ENCODE results near the gene FAM241B.

FAM241B gene, protein sequence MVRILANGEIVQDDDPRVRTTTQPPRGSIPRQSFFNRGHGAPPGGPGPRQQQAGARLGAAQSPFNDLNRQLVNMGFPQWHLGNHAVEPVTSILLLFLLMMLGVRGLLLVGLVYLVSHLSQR

DNA sequence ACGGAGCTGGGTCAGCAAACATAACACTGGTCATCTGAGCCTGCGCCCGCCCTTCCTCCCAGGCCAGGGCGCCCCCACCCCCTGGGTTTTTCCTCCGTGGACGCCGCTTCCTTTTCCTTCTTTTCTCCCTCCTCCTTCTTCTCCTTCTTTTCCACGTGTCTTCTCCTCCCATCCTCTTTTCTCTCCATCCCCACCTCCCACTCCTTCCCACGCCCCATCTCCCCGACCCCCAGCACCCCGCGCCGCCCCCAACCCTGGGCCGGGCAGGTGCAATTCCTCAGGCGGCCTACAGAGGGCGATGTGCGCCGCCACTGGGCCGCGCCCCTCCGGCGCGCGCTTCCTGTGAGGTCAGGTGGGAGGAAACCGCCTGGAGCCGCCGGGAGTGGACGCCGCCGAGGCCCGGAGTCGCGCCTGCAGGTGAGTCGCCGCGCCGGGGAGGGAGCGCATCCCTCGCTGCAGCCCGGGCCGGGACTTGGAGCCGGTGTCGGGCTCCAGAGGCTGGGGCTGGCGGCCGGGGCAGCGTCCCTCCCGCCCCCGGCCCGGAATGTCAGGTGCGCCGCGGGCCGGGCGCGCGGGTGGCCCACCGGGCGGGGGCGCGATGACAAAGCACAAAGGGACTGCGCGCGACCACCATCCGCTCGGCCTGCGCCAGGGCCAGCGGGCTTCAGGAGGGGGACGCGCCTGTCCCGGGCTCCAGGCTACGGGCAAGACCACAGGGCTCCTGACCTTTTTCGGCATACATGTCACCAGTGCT is at the start of gene FAM241B:
TSS of gene FAM241B (plus strand) at position 351 of the 754 bp plus-strand sequence. CDS start 1,497 bp downstream, outside the sequence.
- FAIRE-seq (no peak), DNase-seq (ENCODE audit: low spot score) (peak; percentile 94)

DNA sequence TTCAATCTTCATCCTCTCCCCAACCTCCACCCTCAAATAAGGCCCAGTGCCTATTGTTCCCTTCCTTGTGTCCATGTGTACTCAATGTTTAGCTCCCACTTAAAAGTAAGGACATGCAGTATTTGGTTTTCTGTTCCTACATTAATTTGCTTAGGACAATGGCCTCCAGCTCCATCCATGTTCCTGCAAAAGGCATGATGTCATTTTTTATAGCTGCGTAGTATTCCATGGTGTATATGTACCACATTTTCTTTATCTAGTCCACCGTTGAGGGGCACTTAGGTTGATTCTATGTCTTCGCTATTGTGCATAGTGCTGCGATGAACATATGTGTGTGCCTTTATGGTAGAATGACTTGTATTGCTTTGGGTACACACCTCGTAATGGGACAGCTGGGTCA is 49.6 kb upstream of the FAM241B start:
- DNase-seq (ENCODE audit: low spot score): no peak
- FAIRE-seq: peak; percentile 27

DNA sequence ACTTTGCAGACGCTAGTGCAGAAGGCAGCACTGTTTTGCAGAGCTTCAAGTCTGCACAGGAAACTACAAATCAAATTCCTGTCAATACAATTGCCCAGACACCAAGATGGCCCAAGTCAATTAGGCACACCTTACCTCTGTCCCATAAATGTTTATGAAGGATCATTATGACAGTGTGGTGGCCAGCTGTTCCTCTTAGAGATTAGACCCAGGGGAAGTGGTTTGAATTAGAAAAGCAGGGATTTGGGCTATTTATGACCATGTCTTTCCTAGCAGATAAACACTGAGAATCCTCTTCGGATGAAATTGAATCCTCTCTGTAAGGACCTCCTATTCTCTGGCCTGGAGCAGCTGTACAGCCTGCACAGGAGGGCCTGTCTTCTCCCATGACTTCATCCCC is 46.9 kb upstream of the FAM241B start:
- no peak for DNase-seq (ENCODE audit: low spot score)
- no peak for FAIRE-seq

DNA sequence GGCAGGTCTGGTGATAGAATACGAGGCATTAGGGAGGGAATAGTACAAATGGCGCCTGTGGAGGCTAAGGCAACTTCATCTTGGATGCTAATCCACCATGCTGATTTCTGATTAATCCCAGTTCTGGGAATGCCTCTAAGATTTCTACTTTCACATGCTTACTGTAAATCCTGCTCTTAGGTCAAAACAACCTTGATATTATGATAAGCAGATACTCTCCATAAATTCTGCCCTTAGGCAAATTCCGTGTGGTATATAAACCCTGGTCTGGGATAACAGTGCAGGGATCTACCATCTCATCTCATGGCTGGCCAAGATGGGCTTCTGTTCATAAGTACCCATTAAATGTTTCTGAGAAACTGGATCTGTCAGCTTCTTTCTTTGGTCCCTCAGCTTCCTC is 45.4 kb upstream of the FAM241B start:
- peak; percentile 42 for FAIRE-seq

DNA sequence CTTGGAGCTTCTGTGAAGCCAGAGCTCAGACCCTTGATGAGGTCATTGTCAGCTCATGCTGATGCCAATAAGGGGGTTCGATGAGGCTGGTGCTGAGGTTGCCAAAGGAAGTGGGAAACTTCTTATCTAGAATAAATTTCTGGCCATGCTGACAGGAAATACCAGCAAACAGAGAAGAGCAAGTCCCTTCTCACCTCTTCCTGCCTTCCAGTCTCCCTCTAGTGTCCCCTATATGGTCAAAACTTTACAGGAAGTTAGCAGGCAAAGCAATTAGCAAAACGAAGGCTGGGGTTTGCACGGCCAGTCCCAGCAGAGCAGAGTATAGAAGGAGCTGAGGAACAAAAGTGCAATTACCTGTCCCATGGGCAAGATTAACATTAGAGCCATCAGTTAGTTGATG is 41.7 kb upstream of the FAM241B start:
- FAIRE-seq (no peak), DNase-seq (ENCODE audit: low spot score) (no peak)

More for the DNA sequence above, 45.4 kb upstream of the FAM241B start:
- DNase-seq (ENCODE audit: low spot score): no peak

DNA sequence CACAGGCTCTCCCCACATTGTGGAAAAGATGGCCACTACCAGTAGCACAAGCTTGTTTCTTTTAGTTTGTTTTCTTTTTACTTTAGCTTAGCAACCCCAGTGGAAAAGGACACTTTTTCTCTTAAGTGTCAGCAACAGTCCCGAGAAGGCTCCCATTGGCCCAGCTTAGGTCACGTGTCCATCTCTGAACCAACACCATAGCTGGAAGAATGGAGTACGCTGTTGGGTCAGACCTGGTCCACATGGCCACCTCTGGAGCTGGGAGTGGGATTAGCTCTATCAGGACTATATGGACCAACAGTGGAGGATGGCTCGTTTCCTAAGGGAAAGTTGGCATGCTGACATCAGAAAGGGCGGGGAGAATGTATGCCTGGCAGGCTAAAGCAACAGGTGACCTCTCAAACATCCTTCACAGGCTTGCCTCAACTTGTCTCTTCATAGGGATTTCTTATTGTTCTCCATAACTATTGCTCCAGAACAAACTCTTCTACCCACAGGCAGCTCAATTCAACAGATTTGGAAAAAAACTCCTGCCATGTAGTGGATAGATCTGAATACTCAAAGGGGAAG is 29.2 kb upstream of the FAM241B start:
- FAIRE-seq (no peak), DNase-seq (ENCODE audit: low spot score) (no peak)

DNA sequence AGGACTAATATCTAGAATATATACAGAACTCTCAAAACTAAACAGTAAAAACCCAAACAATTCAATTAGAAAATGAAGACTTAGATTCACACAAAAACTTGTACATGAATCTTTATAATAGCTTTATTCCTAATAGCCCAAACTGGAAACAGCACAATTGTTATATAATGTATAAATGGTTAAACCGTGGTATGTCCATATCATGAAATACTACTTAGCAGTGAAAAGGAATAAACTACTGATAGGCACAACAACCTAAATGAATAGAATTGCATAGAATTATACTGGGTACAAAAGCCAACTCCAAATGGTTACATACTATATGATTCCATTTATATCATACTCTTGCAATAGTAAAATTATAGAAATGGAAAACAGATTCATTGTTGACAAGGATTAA is 21.0 kb upstream of the FAM241B start:
- DNase-seq (ENCODE audit: low spot score) (no peak), FAIRE-seq (no peak)

DNA sequence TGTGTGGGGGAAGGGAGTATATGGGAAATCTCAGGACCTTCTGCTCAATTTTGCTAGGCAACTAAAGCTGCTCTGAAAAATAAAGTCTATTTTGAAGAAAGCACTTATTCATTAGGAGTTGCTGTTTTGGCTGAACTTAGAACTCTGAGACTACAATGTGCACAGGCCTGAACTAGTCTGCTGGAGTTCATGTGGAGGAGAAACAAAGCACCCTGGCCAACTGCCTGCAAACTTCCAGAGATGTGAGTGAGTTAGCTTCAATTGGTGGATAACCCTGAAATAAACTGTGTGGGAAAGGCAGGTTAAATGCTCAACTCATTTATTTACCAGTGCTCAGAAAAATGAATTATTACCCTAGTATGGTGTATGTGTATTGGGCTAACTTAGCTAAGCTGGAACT is 17.3 kb upstream of the FAM241B start:
- DNase-seq (ENCODE audit: low spot score) (no peak), FAIRE-seq (no peak)

DNA sequence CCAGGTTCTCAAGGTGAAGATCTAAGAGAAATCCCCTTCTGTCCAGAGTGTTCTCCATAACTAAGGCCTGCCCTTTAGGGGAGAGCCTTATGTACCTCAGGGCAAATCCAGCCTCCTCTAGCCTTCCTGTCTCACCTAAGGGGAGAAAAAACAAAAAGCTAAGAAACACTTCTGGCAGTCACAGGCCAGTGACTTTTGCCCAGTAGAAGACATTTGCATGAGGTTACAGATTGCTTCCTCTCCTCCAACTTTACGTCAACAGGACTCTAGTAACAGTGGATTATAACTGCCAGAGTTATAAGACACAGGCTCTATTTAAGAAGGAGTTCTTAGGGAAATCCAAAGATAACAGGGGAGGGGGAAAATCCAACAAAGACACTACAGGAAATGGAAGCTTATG is 15.9 kb upstream of the FAM241B start:
- DNase-seq (ENCODE audit: low spot score) (no peak), FAIRE-seq (no peak)

DNA sequence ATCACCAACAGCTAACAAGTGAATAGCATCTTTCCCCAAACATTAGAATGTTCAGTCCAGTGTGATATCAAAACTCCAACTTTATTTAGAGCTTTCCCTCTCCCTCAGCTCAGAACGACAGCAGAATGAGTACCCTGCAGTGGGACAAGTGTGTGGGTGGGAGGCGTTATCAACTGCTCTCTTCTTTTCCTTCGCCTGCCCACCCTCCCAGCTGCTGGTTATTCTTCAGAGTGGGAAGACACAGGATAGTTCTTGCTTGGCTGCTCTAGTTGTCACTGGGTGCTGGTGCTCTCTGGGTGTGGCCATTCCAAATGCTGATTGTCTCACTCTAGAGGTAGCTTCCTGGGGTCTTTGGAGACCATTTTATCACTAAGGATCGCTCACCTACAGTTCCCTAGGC is 13.7 kb upstream of the FAM241B start:
- no peak for FAIRE-seq
- no peak for DNase-seq (ENCODE audit: low spot score)

DNA sequence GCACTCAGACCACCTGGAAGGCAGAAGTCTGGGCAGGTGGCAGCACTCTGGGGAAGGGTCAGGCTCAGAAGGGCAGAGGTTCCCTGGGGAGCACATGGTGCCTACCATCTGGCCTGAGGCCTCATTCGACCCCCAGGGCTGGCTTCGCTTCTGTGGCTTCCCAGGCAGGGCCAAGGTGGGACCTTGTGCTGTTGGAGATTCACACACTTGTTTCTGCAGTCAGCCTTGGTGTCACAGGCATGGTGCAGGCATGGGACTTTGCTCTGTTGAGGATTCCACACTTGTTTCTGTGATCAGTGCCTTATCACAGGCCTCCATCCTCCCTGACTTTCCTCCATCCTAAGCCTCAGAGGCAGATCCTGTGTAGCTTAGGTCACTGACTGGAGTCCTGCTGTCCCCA is 11.3 kb upstream of the FAM241B start:
- FAIRE-seq (no peak), DNase-seq (ENCODE audit: low spot score) (no peak)

DNA sequence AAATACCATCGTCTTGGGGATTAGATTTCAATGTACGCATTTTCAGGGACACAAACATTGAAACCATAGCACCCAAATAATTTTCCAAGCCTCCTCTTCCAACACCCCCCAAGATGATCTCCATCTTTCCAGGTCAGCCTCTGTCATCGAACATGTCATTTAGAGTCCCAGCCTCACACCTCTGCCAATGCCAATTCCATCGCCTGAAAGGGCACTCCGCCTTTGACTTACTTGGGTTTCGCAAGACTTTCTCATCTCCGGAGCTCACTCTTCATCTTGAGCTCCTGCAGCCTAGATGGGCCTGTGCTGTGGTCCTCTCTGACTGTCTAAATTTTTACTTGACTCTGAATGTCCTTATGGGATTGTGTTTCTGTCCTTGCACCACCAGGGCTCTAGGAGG is 10.4 kb upstream of the FAM241B start:
- FAIRE-seq (no peak), DNase-seq (ENCODE audit: low spot score) (no peak)

DNA sequence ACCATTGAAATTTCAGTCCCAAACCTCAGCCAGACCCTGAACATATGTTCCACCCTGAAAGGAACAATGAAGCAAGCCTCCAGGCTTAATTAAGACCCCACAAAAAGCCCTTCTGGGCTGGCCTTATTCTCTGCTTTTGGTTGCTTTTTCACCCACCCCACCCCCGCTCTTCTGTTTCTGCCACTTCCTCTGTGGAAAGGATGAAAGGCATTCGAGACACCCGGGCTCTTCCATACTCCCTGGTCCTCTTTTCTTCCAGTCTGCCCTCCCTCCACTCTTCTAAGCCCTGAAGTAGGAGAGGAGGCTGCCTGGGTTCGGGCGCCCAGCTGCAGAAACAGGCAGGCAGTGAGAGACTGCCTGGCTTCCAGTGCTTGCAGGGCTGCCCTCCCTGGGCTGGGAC is 9.4 kb upstream of the FAM241B start:
- no peak for FAIRE-seq
- DNase-seq (ENCODE audit: low spot score): no peak

DNA sequence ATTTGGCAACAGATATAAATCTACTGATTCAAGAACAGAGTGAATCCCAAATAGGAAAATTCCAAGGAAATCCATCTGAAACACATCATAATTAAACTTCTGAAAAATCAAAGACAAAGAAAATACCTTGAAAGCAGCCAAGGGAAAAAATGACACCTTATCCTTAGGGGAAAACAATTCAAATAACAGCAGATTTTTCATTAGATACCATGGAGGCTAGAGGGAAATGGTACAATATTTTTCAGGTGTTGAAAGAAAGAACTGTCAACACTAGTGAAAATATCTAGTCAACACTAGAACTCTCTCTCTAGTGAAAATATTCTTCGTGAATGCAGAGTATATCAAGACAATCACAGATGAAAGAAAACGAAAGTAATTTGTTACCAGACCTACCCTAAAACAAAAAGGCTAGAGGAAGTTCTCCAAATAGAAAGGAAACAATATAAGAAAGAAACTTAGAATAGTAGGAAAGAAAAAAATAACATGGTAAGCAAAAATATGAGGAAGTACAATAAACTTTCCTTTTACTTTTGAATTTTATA is 5.7 kb upstream of the FAM241B start:
- FAIRE-seq: no peak

DNA sequence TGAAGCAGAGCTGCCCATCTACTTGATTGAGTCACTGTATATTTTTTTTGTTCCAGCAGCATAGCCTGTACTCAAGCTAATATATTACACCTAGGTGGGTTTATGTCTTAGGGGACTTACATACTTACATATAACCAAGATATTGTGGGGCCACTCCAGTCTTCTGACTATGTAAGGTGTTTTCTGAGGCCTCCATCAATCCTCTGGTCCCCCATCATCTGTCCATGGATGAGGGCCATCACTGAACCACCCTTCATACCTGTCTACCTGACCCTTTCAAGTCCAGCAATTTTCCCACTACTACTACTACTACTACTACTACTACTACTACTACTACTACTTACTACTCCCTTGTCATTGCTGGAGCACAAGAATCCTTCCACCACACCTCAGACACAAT is 3.2 kb upstream of the FAM241B start:
- DNase-seq (ENCODE audit: low spot score) (no peak), FAIRE-seq (no peak)

More for the DNA sequence above, 5.7 kb upstream of the FAM241B start:
- DNase-seq (ENCODE audit: low spot score): no peak

DNA sequence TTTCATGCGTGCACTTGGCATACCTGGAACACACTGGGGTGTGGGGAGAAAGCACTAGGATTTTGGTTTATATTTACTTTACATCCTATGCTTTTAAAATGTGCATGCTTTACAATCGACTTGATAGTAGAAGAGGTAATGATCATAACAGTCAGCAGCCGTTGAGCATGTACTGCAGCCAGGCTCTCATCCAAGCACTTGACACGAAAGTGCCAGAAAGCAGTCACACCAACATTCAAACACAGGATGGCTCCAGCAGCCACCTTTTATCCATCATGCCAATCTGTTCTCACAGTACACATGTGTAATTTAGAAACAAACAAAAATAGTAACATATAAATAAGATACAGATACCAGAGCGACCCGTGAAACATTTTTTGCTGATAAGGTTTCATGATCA is 1.2 kb upstream of the FAM241B start:
- DNase-seq (ENCODE audit: low spot score) (no peak), FAIRE-seq (peak; percentile 17)

DNA sequence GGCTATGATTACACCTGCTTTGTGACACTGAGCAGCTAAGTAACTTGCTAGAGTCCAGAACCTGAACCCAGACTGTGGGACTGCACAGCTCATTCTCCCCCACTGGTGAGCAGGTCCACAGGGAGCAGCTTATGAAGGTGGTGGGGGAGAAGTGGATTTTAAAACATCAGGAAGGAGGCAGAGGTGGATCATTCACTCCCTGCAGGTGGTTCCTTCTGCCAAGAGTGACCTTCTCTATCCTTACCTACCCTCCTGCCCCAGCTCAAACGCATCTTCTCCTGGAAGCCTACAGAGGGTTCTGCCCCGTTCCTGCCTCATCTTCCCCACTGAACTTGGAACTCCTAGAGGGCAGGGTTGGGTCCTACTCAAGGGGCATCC is 539 bp upstream of the FAM241B start:
- no peak for FAIRE-seq

DNA sequence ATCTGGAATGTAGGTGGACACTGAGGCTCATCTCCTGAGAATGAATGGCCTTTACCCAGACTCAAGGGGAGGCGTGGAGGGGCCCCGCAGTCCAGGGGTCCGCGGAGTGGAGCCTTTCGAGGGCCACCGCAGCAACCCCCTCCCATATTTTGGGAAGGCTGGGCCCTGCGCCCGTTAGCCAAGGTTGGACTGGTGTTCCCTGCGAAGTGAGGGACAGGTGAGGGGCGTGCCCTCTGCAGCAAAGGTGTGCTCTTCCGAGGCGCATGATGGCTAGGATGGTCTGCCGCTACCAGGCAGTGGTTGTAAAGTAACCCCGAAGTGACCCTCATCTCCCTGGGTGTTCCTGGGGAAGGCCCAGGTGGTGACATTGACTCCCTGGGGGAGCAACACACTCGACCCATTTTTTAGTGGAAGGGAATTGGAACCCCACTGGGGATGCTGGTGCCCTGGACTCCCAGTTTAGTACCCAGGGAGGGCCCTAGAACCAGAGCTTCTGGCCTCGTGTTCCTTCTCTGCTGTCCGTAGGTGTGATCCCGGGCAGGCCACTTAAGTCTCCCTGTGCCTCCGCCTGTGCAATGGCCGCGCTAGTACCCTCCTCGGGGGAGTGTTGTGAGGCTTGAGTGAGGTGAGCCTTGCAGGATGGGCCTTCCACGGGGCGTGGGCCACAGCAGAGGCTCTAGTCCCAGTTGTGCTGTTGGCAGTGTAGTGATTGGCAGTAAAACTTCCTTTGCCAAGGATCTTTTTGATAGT is 779 bp downstream of the FAM241B start:
- DNase-seq (ENCODE audit: low spot score) (no peak), FAIRE-seq (no peak)

More for the DNA sequence above, 539 bp upstream of the FAM241B start:
- DNase-seq (ENCODE audit: low spot score): no peak

DNA sequence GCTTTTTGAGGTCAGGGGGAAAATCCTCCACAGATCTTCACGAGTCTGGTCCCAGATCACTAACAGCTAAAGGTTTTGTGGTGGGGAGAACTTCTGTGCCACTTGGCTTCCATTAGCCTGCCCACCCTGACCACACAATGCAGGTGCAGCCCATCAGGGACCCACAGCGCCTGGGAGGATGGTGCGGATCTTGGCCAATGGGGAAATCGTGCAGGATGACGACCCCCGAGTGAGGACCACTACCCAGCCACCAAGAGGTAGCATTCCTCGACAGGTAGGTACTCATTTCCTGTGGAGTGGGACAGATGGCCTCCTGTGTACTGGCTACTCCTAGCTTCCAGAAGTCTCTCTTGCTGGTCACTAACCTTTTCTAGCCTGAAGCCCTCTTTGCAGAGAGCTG is 1.5 kb downstream of the FAM241B start:
- DNase-seq (ENCODE audit: low spot score) (no peak), FAIRE-seq (no peak)

DNA sequence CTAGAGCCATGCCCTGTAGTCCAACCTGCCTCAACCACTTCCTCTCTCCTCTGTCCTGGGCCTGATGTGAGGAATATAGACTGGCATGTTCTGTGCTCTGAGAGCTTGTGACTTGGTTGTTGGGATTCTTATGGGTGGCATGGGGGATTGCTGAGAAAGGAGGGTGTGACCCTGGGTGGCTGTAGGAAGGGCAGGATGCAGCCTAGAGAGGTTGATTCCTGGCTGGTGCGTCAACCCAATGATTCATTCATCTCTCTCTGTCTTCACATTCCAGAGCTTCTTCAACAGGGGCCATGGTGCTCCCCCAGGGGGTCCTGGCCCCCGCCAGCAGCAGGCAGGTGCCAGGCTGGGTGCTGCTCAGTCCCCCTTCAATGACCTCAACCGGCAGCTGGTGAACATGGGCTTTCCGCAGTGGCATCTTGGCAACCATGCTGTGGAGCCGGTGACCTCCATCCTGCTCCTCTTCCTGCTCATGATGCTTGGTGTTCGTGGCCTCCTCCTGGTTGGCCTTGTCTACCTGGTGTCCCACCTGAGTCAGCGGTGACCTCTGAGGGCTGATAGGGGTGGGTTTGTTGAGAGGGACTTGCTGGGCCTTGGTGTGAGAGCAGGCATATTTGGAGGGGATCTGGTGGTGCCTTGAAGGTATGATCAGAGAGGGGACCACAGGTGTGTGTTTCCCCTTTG is 2.6 kb downstream of the FAM241B start:
- no peak for FAIRE-seq

More for the DNA sequence above, 2.6 kb downstream of the FAM241B start:
- DNase-seq (ENCODE audit: low spot score): no peak
